Neural cell (in vitro differentiated cells): ENCODE results near the gene ADPRH. TPM values are rescaled to one million over a fixed set of nuclear protein-coding genes. Genes with fewer than 3 reads are reported as not detected.

ENCODE experiments used
- H2AFZ ChIP-seq: fragments of 200-600, 300-800 bp; sonication (generic), shearing (Covaris generic); 2 replicates; pipeline ENCODE4 v1.6.0; 2014; ENCODE audit warnings: low read depth, mild to moderate bottlenecking, antibody characterized with exemption, low read length, moderate library complexity
- H3F3A ChIP-seq: fragments of 200-600 bp; shearing (Covaris generic); 2 replicates; pipeline ENCODE4 v1.6.1; 2016; ENCODE audit warnings: mild to moderate bottlenecking, moderate library complexity, mixed read lengths, antibody characterized with exemption, low read length; ENCODE audit not compliant: insufficient read depth, poor library complexity, severe bottlenecking
- H3K27ac ChIP-seq: fragments of 200-600, 300-800 bp; sonication (generic), shearing (Covaris generic); 2 replicates; pipeline ENCODE4 v1.5.1; 2014; ENCODE audit warnings: mild to moderate bottlenecking, low read length, moderate library complexity
- H3K27me3 ChIP-seq: fragments of 300-800, 200-600 bp; sonication (generic), shearing (Covaris generic); 2 replicates; pipeline ENCODE4 v1.6.0; 2014; ENCODE audit warnings: mild to moderate bottlenecking, low read depth, low read length, moderate library complexity; ENCODE audit not compliant: insufficient read depth
- H3K36me3 ChIP-seq: fragments of 300-800, 200-600 bp; sonication (generic), shearing (Covaris generic); 2 replicates; pipeline ENCODE4 v1.5.1; 2014; ENCODE audit warnings: mild to moderate bottlenecking, antibody characterized with exemption, low read length, moderate library complexity; ENCODE audit not compliant: insufficient read depth
- H3K4me2 ChIP-seq: fragments of 300-800, 200-600 bp; sonication (generic), shearing (Covaris generic); 2 replicates; pipeline ENCODE4 v1.6.0; 2014; ENCODE audit warnings: mild to moderate bottlenecking, low read length
- H3K4me3 ChIP-seq: fragments of 300-800, 200-600 bp; sonication (generic), shearing (Covaris generic); 2 replicates; pipeline ENCODE4 v1.5.1; 2014; ENCODE audit warnings: mild to moderate bottlenecking, low read length, moderate library complexity
- H3K79me2 ChIP-seq: fragments of 200-600 bp; shearing (Covaris generic); replicated peaks from 2 replicates; pipeline ENCODE4 v1.6.0; 2014; ENCODE audit warnings: mild to moderate bottlenecking, low read length, moderate library complexity; ENCODE audit not compliant: insufficient read depth
- H3K9ac ChIP-seq: fragments of 300-800, 200-600 bp; sonication (generic), shearing (Covaris generic); 2 replicates; pipeline ENCODE4 v1.6.1; 2016; ENCODE audit warnings: mild to moderate bottlenecking, low read length, mixed read lengths
- H3K9me2 ChIP-seq: fragments of 200-600 bp; shearing (Covaris generic); 2 replicates; pipeline ENCODE4 v1.6.1; 2016; ENCODE audit warnings: mild to moderate bottlenecking, low read length, mixed read lengths; ENCODE audit not compliant: insufficient read depth
- H3K9me3 ChIP-seq: fragments of 200-600, 300-800 bp; sonication (generic), shearing (Covaris generic); 2 replicates; pipeline ENCODE4 v1.6.1; 2016; ENCODE audit warnings: mild to moderate bottlenecking, mixed run types, low read length, moderate library complexity, mixed read lengths
- H4K20me1 ChIP-seq: fragments of 200-600 bp; shearing (Covaris generic); 2 replicates; pipeline ENCODE4 v1.6.1; 2016; ENCODE audit warnings: mild to moderate bottlenecking, mixed run types; ENCODE audit not compliant: insufficient read depth
- EP300 ChIP-seq: fragments of 450-650 bp; conservative IDR thresholded peaks from 2 replicates; pipeline ENCODE4 v1.6.1; 2014; ENCODE audit warnings: antibody characterized with exemption, mild to moderate bottlenecking, moderate library complexity; ENCODE audit not compliant: poor library complexity, severe bottlenecking
- EZH2 ChIP-seq: fragments of 200-600, 300-800 bp; shearing (Covaris generic), sonication (generic); IDR thresholded peaks from 2 replicates; pipeline ENCODE4 v1.6.1; 2014; ENCODE audit warnings: antibody characterized with exemption, low read length, borderline replicate concordance, mild to moderate bottlenecking; ENCODE audit not compliant: insufficient read depth, poor library complexity, severe bottlenecking
- MXI1 ChIP-seq: fragments of 450-650 bp; conservative IDR thresholded peaks from 2 replicates; pipeline ENCODE4 v1.6.1; 2014; ENCODE audit warnings: antibody characterized with exemption, mild to moderate bottlenecking; ENCODE audit not compliant: poor library complexity, severe bottlenecking
- POLR2AphosphoS5 ChIP-seq: IDR thresholded peaks from 2 replicates; pipeline ENCODE4 v1.6.1; 2012
- RAD21 ChIP-seq: fragments of 450-650 bp; conservative IDR thresholded peaks from 2 replicates; pipeline ENCODE4 v1.6.1; 2014; ENCODE audit warnings: antibody characterized with exemption, mild to moderate bottlenecking, moderate library complexity
- REST ChIP-seq: IDR thresholded peaks from 2 replicates; pipeline ENCODE4 v1.6.1; 2012; ENCODE audit warnings: borderline replicate concordance
- SMC3 ChIP-seq: fragments of 450-650 bp; conservative IDR thresholded peaks from 2 replicates; pipeline ENCODE4 v1.6.1; 2014; ENCODE audit warnings: antibody characterized with exemption, mild to moderate bottlenecking, moderate library complexity; ENCODE audit not compliant: poor library complexity
- TAF1 ChIP-seq: IDR thresholded peaks from 2 replicates; pipeline ENCODE4 v1.6.1; 2012; ENCODE audit warnings: low read depth
- polyA plus RNA-seq: library from polyadenylated mRNA; depleted of rRNA; stranded (reverse); fragments of >200 nt; gene quantifications from 2 replicates; pipeline ENCODE4 v1.2.3, GENCODE V29; 2014
- TF ChIP-seq, protein P1 (sequence below): fragments of 450-650 bp; IDR thresholded peaks from 2 replicates; pipeline ENCODE4 v1.5.1; 2014; ENCODE audit warnings: antibody characterized with exemption, mild to moderate bottlenecking, moderate library complexity; ENCODE audit not compliant: poor library complexity, severe bottlenecking

ADPRH gene
- polyA plus RNA-seq, 1 donor from 2014 or later = 0.07 TPM

DNA sequence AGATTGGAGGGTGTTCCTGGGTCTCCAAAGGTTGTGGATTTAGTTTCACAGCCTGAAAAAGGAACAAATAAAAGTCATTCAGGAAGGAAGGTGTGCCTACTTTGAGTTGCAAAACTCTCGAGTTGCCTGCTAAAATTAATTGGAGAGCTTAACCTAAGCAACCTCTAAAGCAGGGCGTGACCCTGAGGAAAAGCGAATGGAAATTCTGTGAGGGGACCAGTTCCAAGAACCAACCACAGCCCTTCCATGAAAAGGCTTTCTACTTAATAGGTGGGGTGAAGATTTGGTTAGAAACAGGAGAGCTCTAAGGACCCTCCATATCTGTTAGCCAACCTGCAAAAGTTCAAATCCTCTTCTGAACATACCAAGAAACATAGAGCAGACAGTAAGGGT, 21.4 kb upstream of the ADPRH start:
- Histone ChIP-seq H3K79me2 (no peaks in the 10 kb centered on the region), H3K9me2 (no peaks in the 10 kb centered on the region), H2AFZ (no peak overlapping the region), H3F3A (no peaks in the 10 kb centered on the region), H4K20me1 (no peaks in the 10 kb centered on the region), H3K4me2 (no peak overlapping the region), H3K9me3 (no peaks in the 10 kb centered on the region), H3K36me3 (no peaks in the 10 kb centered on the region), H3K27me3 (no peaks in the 10 kb centered on the region), H3K4me3 (no peak overlapping the region), H3K27ac (no peak overlapping the region), H3K9ac (no peak overlapping the region)
- no peak for TF ChIP-seq TAF1
- TF ChIP-seq REST = no peak
- no peak for TF ChIP-seq EZH2

DNA sequence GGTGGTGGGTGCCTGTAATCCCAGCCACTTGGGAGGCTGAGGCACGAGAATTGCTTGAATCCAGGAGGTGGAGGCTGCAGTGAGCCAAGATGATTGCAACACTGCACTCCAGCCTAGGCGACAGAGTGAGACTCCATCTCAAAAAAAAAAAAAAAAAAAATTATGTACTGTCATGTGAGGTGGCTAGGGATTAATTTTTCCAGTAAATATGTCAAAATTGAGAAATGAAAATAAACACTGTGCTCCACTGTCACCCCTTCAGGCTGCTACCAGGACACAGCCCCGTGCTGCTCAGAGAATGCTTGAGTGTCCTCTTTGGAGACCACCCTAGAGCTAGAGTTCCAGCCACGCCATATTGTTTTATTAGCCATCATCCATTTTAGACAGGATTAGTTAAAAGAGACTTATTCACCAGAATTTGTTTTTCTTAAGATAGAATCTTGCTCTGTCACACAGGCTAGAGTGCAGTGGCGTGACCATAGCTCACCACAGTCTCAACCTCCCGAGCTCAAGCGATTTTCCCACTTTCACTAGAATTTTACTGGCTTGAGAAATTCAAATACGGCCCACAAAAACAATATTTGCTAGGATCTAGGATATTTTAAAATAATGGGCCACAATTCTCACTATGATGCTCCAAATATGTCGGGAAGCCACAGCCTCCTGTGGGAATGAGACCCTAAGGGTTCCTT, 20.5 kb upstream of the ADPRH start:
- Histone ChIP-seq H3K4me3 (no peak overlapping the region), H3K36me3 (no peaks in the 10 kb centered on the region), H3K27me3 (no peaks in the 10 kb centered on the region), H2AFZ (no peak overlapping the region), H3F3A (no peaks in the 10 kb centered on the region), H3K9me3 (no peaks in the 10 kb centered on the region), H3K27ac (no peak overlapping the region), H3K9ac (no peak overlapping the region), H3K9me2 (no peaks in the 10 kb centered on the region), H4K20me1 (no peaks in the 10 kb centered on the region), H3K4me2 (no peak overlapping the region), H3K79me2 (no peaks in the 10 kb centered on the region)
- TF ChIP-seq TAF1 = no peak
- no peak for TF ChIP-seq POLR2AphosphoS5
- TF ChIP-seq MXI1 = no peak

GRCh38 chr3:119559441-119559963, 19.8 kb upstream of the ADPRH start, which contains the start of gene CD80:
Gene CD80, minus strand, starts transcription at chr3:119559614. Its CDS starts 1,886 bp downstream, at chr3:119557728.
- H2AFZ ChIP-seq = no peak within 1 kb of the TSS
- H3K27me3 ChIP-seq = no peaks in the 10 kb centered on the region
- H3K79me2 ChIP-seq = no peaks in the 10 kb centered on the region
- H3K9me3 ChIP-seq = no peaks in the 10 kb centered on the region
- TF ChIP-seq EP300 (no peak), TAF1 (no peak), EZH2 (no peak), MXI1 (no peak), REST (no peak), POLR2AphosphoS5 (no peak), RAD21 (no peak), SMC3 (no peak)
- TF ChIP-seq, protein P1, sequence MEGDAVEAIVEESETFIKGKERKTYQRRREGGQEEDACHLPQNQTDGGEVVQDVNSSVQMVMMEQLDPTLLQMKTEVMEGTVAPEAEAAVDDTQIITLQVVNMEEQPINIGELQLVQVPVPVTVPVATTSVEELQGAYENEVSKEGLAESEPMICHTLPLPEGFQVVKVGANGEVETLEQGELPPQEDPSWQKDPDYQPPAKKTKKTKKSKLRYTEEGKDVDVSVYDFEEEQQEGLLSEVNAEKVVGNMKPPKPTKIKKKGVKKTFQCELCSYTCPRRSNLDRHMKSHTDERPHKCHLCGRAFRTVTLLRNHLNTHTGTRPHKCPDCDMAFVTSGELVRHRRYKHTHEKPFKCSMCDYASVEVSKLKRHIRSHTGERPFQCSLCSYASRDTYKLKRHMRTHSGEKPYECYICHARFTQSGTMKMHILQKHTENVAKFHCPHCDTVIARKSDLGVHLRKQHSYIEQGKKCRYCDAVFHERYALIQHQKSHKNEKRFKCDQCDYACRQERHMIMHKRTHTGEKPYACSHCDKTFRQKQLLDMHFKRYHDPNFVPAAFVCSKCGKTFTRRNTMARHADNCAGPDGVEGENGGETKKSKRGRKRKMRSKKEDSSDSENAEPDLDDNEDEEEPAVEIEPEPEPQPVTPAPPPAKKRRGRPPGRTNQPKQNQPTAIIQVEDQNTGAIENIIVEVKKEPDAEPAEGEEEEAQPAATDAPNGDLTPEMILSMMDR = no peak
- H3F3A ChIP-seq = no peaks in the 10 kb centered on the region
- H3K9me2 ChIP-seq = no peaks in the 10 kb centered on the region
- H3K9ac ChIP-seq = no peak within 1 kb of the TSS
- no peaks in the 10 kb centered on the region for H4K20me1 ChIP-seq
- no peak within 1 kb of the TSS for H3K4me3 ChIP-seq
- H3K4me2 ChIP-seq = no peak within 1 kb of the TSS
- no peaks in the 10 kb centered on the region for H3K36me3 ChIP-seq
- H3K27ac ChIP-seq = no peak within 1 kb of the TSS
